ENCODE measurements around the gene PRR36.

- no peak for TF ChIP-seq CTCF (IDR thresholded peaks at IDR 0.05)
- no peak for TF ChIP-seq POLR2A (IDR thresholded peaks at IDR 0.05)
Observed at GRCh38 chr19:7887408-7888144, 13.4 kb upstream of the PRR36 start.
